HG02973 (cell line): ENCODE results near the gene GRAP.

Source experiments
- ATAC-seq: cut with Tn5 transposase; IDR thresholded peaks from one replicate; pipeline ENCODE4 v1.9.1; 2021; ENCODE audit warnings: moderate library complexity; ENCODE audit not compliant: unreplicated experiment

The GRAP gene

DNA sequence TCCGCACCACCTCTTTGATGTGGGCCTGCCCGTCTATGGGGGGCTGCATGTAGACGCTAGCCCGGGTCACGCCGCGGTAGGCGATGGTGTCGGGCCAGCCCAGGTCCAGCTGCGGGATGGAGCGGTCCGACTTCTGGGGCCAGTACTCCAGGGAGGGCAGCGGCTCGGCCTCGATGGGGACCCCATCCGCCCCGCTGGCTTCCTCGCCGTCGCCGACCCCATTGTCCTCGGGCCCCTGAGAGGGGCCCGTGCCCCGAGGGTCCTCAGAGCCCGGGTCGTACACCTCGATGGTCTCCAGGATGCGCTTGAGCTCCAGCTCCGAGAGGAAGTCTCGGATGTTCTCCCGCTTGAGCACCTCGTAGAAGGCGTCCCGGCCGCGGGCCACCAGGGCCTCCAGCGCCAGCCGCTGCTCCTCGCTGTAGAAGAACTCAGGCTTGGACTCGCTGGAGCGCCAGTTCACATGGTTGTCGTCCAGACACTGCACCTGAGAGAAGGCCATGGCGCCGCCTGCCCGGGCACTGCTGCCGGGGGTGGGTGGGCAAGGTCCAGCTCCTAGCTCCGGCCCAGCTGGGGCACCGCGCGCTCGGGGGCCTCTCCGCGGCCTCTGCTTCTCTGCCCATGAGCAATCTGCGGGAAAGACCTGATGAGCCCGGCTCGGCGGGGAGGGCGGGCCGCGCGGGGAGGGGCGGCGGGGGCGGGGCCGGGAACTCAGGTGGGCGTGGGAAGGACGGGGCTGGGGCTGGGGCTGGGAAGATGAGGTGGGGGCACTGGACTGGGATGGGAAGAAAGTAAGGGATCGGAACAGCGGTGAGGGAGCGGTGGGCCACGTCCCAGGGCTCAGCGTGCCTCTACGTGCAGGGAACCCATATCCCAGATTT lies 43.0 kb downstream of the GRAP start:
- no peak for ATAC-seq

- ATAC-seq: no peak
Measured at GRCh38 chr17:19002805-19003542, 43.8 kb downstream of the GRAP start.

- ATAC-seq: no peak
Measured at GRCh38 chr17:19001907-19002590, 44.7 kb downstream of the GRAP start.

DNA sequence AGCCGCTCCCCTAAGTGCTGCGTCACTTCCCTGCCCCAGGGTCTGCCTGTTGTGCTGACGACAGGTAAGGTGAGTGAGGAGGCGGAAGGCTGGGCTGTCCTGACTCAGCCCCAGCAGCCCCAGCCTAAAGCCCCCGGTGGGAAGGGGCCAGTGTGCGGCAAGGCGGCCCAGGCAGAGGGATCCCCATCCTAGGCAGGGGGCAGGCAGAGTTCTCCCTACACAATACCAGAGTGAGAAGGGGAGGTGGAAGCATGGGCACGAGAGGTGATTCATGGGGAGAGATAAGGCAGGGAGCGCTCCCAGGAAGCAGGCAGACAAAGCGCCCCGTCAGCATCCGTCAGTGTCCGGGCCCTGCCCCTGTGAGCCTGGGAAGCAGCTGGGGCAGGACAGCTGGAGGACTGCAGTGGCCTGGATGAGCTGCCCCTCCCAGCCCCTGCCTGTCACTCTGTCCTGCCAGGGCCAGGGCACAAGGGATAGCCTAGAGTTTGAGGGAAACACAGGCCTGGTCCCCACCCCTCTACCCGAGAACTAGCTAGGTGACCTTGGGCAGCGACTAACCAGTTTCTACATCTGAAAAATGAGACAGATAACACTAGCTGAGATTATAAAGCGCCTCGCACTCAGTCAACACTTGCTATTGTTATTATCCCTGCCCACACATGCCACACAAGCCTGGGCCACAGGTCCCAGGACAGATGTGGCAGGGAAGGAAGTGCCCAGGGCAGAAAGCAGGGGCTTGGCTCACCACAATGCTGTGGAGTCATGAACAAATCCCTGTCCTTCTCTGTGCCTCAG lies 46.0 kb downstream of the GRAP start:
- no peak for ATAC-seq

DNA sequence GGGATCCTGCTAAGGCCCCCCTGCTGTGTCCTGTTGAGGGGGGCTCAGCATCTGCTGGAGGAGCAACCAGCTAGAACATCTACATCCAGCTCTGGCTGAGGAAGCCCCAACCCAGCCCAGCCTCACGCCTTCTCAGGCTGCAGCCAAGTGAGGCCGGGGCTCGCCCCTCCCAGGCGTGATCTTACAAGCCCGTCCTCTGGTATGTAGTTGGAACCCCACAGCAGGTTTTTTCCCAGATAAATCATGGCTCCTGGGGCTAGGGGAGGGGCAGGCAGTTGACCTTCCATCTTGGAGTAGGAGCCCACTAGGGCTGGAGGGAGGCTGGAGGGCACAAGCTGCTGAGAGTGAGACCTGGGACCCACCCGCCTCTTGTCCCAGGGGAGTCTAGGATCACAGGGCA lies 46.8 kb downstream of the GRAP start:
- no peak for ATAC-seq

- no peak for ATAC-seq
Measured at GRCh38 chr17:18999394-18999793, 47.4 kb downstream of the GRAP start.

DNA sequence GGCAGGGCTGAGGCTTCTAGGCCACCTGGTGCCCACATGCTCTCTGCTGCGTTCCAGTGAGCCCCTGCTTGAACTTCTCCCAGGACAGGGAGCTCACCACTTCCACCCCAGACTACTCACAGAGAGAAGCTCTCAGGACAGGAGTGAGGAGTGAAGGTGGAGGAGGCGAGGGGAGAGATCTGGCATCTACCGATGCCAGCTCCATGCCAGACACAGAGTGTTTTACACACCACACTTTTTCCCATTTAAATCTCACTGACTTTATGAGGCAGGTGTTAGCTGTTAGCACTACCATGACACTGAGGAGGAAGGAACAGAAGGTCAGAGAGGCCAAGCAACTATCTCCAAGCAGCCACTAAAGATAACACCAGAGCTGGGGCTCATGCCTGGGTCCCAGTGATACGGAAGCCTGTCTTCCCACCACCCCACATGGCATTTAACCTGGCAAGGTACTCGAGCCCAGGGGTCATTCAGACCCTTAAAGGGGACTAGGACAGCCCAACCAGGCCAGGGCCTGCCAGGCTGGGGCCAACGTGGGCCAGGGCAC lies 49.0 kb downstream of the GRAP start:
- no peak for ATAC-seq

DNA sequence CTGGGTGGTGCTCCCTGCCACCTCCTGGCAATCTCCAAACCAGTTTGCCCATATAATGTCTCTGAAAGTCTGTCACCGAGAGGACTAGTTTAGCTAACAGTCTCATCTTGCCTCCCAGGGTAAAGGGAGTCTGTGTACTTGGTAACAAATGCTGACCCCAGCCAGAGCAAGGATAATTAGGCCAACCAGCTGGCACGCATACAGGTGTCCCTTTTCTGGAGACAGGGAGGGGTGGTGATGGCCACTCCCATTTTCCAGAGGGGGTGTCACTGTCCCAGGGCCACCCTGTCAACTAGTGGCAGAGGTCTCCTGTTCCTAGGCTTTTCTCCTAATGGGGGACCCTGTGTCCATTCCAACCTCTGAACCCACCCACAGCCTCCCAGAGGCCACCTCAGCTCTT lies 50.3 kb downstream of the GRAP start:
- ATAC-seq: no peak

DNA sequence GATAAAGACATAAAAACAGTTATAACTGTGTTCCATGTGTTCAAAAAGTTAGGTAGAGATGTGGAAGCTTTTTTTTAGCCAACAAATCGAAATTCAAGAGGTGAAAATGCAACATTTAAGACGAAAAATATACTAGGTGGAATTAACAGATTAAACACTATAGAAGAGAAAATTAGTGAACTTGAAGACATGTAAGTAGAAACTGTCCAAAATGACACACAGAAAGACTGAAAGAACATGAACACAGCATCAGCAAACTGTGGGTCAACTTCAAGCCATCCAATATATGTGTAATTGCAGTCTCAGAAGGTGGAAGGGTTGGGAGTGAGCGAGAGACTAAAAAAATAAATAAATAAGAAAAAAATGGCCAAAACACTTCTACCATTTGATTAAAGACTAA lies 51.5 kb downstream of the GRAP start:
- ATAC-seq: no peak

GRCh38 chr17:18994631-18995030 lies 52.1 kb downstream of the GRAP start:
- ATAC-seq: no peak

GRCh38 chr17:18993905-18994526 lies 52.7 kb downstream of the GRAP start:
- no peak for ATAC-seq

DNA sequence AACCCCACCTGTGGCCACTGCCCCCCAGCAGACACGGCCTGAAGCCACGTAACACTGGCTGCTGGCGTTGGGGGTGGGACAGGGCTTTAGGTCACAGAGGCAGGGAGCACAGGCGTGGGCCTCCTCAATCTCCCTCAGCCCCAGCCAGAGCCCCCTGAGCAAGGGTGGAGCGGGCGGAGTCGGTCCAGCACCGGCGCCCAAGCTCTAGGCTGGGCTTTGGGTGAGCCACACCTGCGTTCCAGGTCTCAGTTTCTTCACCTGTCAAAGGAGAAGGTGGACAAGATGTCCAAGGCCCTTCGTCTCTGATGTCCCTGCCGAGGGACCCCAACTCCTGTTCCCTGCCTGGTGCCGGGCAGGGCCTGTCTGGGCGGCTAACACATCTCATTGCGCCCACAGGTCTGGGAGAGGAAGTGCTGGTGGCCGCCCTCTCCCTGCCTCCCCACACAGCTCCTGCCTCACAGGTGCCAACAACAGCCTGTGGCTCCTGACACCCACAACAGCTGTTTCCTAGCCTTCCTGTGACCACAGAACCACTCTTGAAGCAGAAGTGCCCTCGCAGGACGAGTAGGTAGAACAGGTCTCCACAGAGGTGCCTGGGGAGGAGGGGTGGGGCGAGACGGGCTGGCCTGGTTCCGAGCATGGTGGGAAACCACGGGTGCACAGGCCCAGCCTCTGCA lies 54.2 kb downstream of the GRAP start:
- no peak for ATAC-seq

DNA sequence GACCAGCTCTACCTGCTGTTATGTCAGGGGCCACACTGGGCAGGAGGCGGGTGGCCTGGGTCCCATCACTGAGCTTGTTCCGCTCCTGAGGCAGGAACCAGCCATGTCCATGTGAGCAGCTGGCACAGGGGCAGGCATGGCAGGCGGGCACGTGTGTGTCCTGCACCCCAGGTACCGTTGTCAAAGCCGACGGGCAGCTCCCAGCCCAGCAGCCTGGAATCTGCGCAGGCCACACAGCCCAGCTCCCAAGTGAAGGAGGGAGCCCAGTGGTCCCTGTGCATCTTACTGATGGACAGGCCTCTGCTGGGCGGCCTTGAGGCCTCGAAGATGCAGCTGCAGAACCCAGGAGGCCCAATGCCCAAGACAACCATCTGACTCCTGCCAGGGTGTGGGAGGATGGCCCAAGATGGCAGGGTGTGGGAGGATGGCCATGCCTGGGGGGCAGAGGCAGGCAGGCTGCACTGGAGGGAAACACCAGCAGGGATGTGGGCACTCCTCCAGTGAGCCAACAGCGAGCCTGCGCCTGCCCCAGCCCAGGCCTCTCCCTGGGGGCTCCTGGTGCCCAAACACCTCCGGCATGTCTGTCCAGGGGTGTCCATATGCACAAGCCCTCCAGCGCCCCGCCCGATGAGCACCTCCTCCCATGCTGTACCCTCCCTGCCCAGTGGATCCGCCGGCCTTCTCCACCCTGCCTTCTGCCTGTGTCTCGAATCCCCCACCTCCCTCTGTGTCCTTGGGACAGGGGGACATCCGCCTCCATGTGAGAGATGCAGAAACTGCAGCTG lies 55.0 kb downstream of the GRAP start:
- ATAC-seq: no peak

- ATAC-seq: no peak
Measured at GRCh38 chr17:18990331-18990730, 56.4 kb downstream of the GRAP start.

DNA sequence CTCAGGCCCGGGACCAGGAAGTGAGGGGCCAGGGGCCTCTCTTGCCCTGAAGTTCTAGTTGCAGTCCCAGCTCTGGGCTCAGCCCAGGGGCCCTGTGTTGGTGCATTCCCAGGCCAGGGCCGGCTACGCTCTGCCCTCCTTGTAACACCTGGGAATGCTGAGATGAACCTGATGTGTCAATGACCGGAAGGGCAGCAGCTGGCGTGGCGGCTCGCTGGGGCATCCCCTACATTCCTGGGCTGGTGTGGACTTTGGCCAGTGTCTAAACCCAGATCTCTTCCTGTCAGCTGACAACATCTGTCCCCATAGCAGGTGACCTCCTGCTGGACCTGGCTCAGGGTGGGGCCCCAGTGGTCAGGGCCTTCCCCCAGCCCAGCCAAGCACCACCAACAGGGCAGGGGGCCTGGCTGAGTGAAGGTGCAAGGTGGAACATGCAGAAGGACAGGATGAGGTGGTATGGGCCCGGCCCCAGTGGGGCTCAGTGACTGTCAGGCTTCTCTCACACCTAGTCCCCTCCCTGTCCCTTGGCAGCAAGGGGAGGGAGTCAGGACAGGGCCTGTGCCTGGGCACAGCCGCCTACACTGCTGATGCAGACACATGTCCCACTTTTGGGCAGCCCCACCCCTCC lies 58.1 kb downstream of the GRAP start:
- ATAC-seq: no peak

DNA sequence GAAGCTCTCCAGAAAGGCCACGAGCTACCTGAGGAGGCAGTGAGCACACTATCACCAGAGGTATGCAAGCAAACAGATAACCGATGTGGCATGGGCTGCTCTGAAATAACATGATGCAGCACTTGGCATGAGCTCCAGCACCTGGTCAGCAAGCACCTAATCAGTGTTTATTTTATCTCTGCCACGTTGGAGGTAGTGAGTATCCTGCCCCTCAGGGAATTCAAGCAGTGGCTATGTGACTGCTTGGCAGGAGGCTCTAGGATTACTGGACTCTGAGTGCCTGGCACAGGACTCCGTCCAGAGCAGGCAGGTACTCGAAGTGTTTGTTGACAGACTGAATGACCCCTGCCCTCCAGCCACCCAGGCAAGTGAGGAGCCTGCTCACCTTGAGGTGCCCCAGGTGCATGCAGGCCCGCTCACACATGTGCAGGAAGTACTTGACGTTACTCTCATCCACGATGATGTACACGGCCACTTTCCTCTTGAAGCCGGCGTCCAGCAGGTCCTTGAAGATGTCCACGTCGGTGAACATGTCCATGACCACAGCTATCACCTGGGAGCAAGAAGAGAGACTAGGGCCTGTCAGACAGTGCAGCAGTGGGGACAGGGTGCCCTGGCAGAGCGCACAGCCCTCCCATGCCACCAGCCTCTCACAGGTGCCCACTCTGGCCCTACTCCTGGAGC lies 58.8 kb downstream of the GRAP start:
- no peak for ATAC-seq

DNA sequence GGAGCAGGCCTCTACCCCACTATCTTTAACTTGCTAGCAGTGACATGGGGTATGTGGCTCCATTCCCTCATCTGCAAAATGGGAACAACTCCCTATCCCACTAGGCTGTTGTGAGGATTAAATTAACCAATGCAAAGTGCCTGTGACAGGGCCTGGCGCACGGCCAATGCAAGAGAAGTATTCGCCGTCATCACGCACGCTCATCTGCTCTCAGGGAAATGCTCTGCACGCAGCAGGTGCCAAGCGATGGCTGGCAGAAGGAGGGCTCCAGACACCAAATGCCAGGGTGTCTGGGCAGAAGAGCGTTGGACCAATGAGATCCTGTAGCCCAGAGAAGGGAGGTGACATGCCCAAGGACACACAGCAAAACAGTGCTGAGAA lies 59.5 kb downstream of the GRAP start:
- ATAC-seq: no peak
